GM12878 (cell line): ENCODE measurements around the gene SEMA5B. TPM values are rescaled to one million over a fixed set of nuclear protein-coding genes. Genes with fewer than 3 reads are reported as not detected.

Experiments
- ATAC-seq: fragments of 200-7000 bp; cut with Tn5 transposase; 3 replicates; pipeline ENCODE4 v1.9.1; 2020; ENCODE audit warnings: mild to moderate bottlenecking, moderate library complexity
- BruUV-seq: library from RNA; stranded (reverse); fragments of 400-500 nt; replicated peaks from 2 replicates; lab custom pipeline; 2021; lab: Mats Ljungman, UMichigan
- CTCF ChIA-PET: fragments of 300-600 bp; sonication (Branson Sonifier 250); formaldehyde crosslinking; extraction: SDS; loops from one replicate; lab custom pipeline; 2021; ENCODE audit warnings: inconsistent platforms; lab: Yijun Ruan, JAX
- POLR2A ChIA-PET: fragments of 350-600 bp; formaldehyde crosslinking; extraction: SDS; loops from one replicate; lab custom pipeline; 2021; ENCODE audit warnings: inconsistent platforms; lab: Charles Lee
- RAD21 ChIA-PET: fragments of 300-600 bp; sonication (Branson Sonifier 250); formaldehyde crosslinking; loops from one replicate; lab custom pipeline; 2023; ENCODE audit warnings: antibody characterized with exemption; ENCODE audit not compliant: unreplicated experiment; lab: Charles Lee
- SMC1A ChIA-PET: fragments of 300-600 bp; sonication (Branson Sonifier 250); formaldehyde crosslinking; loops from one replicate; lab custom pipeline; 2023; ENCODE audit not compliant: unreplicated experiment, uncharacterized antibody; lab: Charles Lee
- DNase-seq: peaks from one replicate; pipeline ENCODE4 v3.0.0-alpha.2; 2011; ENCODE audit warnings: low read depth, low spot score
- FAIRE-seq: peaks from 3 replicates; lab custom pipeline; 2011; peaks lifted over from hg19 to GRCh38; lab: Jason Lieb, UNC
- H2AFZ ChIP-seq: 2 replicates; pipeline ENCODE4 v1.6.0; 2011; ENCODE audit warnings: low read depth, low read length, control low read depth; ENCODE audit not compliant: control insufficient read depth
- H3K27ac ChIP-seq: 2 replicates; pipeline ENCODE4 v1.5.1; 2011; ENCODE audit warnings: control low read depth; ENCODE audit not compliant: control insufficient read depth, insufficient read depth
- H3K27me3 ChIP-seq, 2 experiments: replicated peaks in 1 of 2; 2 replicates each; pipeline versions ENCODE4 v1.6.0 to v1.6.1; 2011; ENCODE audit warnings: low read length in 1 of 2; ENCODE audit not compliant: control insufficient read depth in 2 of 2, insufficient read depth in 2 of 2
- H3K36me3 ChIP-seq, 2 experiments: 2 replicates each; pipeline ENCODE4 v1.5.1; 2011; ENCODE audit warnings: low read length in 1 of 2; ENCODE audit not compliant: control insufficient read depth in 2 of 2, insufficient read depth in 2 of 2
- H3K4me1 ChIP-seq: 2 replicates; pipeline ENCODE4 v1.6.1; 2011; ENCODE audit warnings: mild to moderate bottlenecking, low read length, moderate library complexity, mixed read lengths; ENCODE audit not compliant: control insufficient read depth, insufficient read depth
- H3K4me2 ChIP-seq: 2 replicates; pipeline ENCODE4 v1.6.0; 2011; ENCODE audit warnings: control low read depth; ENCODE audit not compliant: control insufficient read depth, insufficient read depth
- H3K4me3 ChIP-seq: fragments of 200-600 bp; sonication (generic); 2 replicates; pipeline ENCODE4 v1.5.1; 2016
- H3K79me2 ChIP-seq: 2 replicates; pipeline ENCODE4 v1.6.0; 2011; ENCODE audit warnings: low read length; ENCODE audit not compliant: control insufficient read depth, insufficient read depth
- H3K9ac ChIP-seq: 2 replicates; pipeline ENCODE4 v1.8.0; 2011; ENCODE audit warnings: low read length, control low read depth, mixed read lengths; ENCODE audit not compliant: control insufficient read depth, insufficient read depth
- H3K9me3 ChIP-seq: replicated peaks from 3 replicates; pipeline ENCODE4 v1.5.1; 2011; ENCODE audit warnings: mild to moderate bottlenecking, low read length; ENCODE audit not compliant: control insufficient read depth, insufficient read depth
- H4K20me1 ChIP-seq: 2 replicates; pipeline ENCODE4 v1.6.0; 2011; ENCODE audit not compliant: control insufficient read depth, insufficient read depth
- ATF2 ChIP-seq: IDR thresholded peaks from 2 replicates; pipeline ENCODE4 v1.6.1; 2012; ENCODE audit warnings: low read length, inconsistent platforms
- BCL11A ChIP-seq: IDR thresholded peaks from 2 replicates; pipeline ENCODE4 v1.6.1; 2011; ENCODE audit warnings: low read depth, low read length
- CREM ChIP-seq: IDR thresholded peaks from 2 replicates; pipeline ENCODE4 v1.6.1; 2014; ENCODE audit warnings: antibody characterized with exemption, low read depth
- E2F4 ChIP-seq: IDR thresholded peaks from 2 replicates; pipeline ENCODE4 v1.6.1; 2012; ENCODE audit warnings: low read depth, low read length, improper control_type of control experiment
- EED ChIP-seq: sonication (generic); IDR thresholded peaks from 2 replicates; pipeline ENCODE4 v1.6.1; 2016; ENCODE audit warnings: antibody characterized with exemption, low read depth
- ELK1 ChIP-seq: IDR thresholded peaks from 2 replicates; pipeline ENCODE4 v1.6.1; 2012; ENCODE audit warnings: low read depth, low read length, improper control_type of control experiment
- EZH2 ChIP-seq: IDR thresholded peaks from 2 replicates; pipeline ENCODE4 v1.6.1; 2012; ENCODE audit warnings: low read depth, mild to moderate bottlenecking, control low read depth, inconsistent platforms, low read length, borderline replicate concordance; ENCODE audit not compliant: control insufficient read depth
- IRF4 ChIP-seq: IDR thresholded peaks from 2 replicates; pipeline ENCODE4 v1.6.1; 2011; ENCODE audit warnings: low read depth, low read length
- RELA ChIP-seq: fragments of 450-650 bp; IDR thresholded peaks from 2 replicates; pipeline ENCODE4 v1.8.0; 2014; ENCODE audit warnings: borderline replicate concordance; ENCODE audit not compliant: partially characterized antibody
- REST ChIP-seq: IDR thresholded peaks from 2 replicates; pipeline ENCODE4 v1.6.1; 2012; ENCODE audit warnings: mild to moderate bottlenecking, low read depth, low read length
- WGBS: methylation state at CpG from one replicate; pipeline ENCODE4 v1.1.6; 2016; ENCODE audit warnings: low lambda C conversion rate; ENCODE audit not compliant: insufficient replicate concordance, insufficient coverage; ENCODE audit errors: missing lambda C conversion rate; 5-methylcytosine and 5-hydroxymethylcytosine counted together
- in situ Hi-C: fragments of 300-500 bp; cut with MboI; formaldehyde crosslinking; loops from 9 replicates; pipeline ENCODE4 v1.14.3; 2018; ENCODE audit warnings: mixed read lengths
- intact Hi-C: fragments of 100-400 bp; cut with micrococcal nuclease; formaldehyde crosslinking; loops from one replicate; pipeline ENCODE4 v1.14.2; 2022; ENCODE audit not compliant: unreplicated experiment
- polyA plus RNA-seq, 11 experiments: library from polyadenylated mRNA; depleted of rRNA in 4 of 11; unstranded in 6 of 11; stranded (reverse) in 5 of 11; fragments of >200 nt; fragmentation: Nextera tagmentation in 4 of 11; fragmentation: Illumina TruSeq in 1 of 11; extraction: Ambion mirVana in 4 of 11; extraction: Trizol in 1 of 11; gene quantifications; 1 replicate in 1 of 11; 2 replicates in 10 of 11; pipeline versions ENCODE4 v1.2.1 to v1.2.3, GENCODE V29; 2011 to 2016; ENCODE audit warnings: inconsistent platforms in 2 of 11, missing spikeins in 2 of 11, low read depth in 1 of 11
- total RNA-seq, 4 experiments: library from RNA; depleted of rRNA in 3 of 4; stranded (reverse); fragments of >200 nt in 3 of 4; fragmentation: Illumina TruSeq in 1 of 4; extraction: Trizol in 1 of 4; gene quantifications; 2 replicates each; pipeline versions ENCODE4 v1.2.1 to v1.2.3, GENCODE V29; 2013 to 2021

SEMA5B gene
- total and polyA plus RNA-seq, 10 of the 15 experiments (the other 5 are each of a cell fraction or from before 2014, with no cell fraction given), result 0.05 TPM; not detected in 9

- Histone ChIP-seq H3K27me3 (no peaks in the 10 kb centered on the region; a peak in 1 of 4 replicates), H3K9ac (no peak overlapping the region), H3K4me1 (no peaks in the 10 kb centered on the region), H3K27ac (no peak overlapping the region), H3K4me2 (no peak overlapping the region), H3K9me3 (no peaks in the 10 kb centered on the region), H3K36me3 (no peaks in the 10 kb centered on the region), H4K20me1 (no peaks in the 10 kb centered on the region), H3K79me2 (no peaks in the 10 kb centered on the region), H3K4me3 (no peak overlapping the region), H2AFZ (no peak overlapping the region)
- POLR2A ChIA-PET, result no interaction called here
- intact Hi-C loops, result no loop called here
- WGBS, result 56% methylated on average over 5 of the region's 5 CpGs
- SMC1A ChIA-PET, result interaction anchor here (1.0 to 1.2 kb wide), 2 partner anchors 9 to 88 kb away, joined by 3 to 4 read pairs; no protein-coding TSS in a partner anchor
- RAD21 ChIA-PET, result no interaction called here
- CTCF ChIA-PET, result interaction anchor here (0.7 to 1.0 kb wide), 2 partner anchors 9 to 597 kb away, joined by 3 read pairs; no protein-coding TSS in a partner anchor
- DNase-seq, result no peak
- peak; percentile 64; the same call in 1 of the 2 replicates for TF ChIP-seq REST
- TF ChIP-seq IRF4, result no peak
- in situ Hi-C loops, result no loop called here
- FAIRE-seq, result no peak
- ATAC-seq, result no peak
- BruUV-seq, result no TSS peak
Measured at GRCh38 chr3:122936986-122937385, 90.6 kb downstream of the SEMA5B start.

- H3K9ac ChIP-seq, result no peak overlapping the region
- SMC1A ChIA-PET, result interaction anchor here (1.0 to 1.2 kb wide), 2 partner anchors 10 to 87 kb away, joined by 3 to 4 read pairs; no protein-coding TSS in a partner anchor
- H3K4me3 ChIP-seq, result no peak overlapping the region
- no peaks in the 10 kb centered on the region; a peak in 1 of 4 replicates for H3K27me3 ChIP-seq
- FAIRE-seq (no peak), ATAC-seq (no peak), DNase-seq (no peak)
- RAD21 ChIA-PET, result no interaction called here
- intact Hi-C loops (no loop called here), in situ Hi-C loops (no loop called here)
- no peak overlapping the region for H2AFZ ChIP-seq
- CTCF ChIA-PET, result interaction anchor here (0.6 to 1.0 kb wide), 2 partner anchors 10 to 13 kb away, joined by 3 read pairs; no protein-coding TSS in a partner anchor
- H3K9me3 ChIP-seq, result no peaks in the 10 kb centered on the region
- H3K4me1 ChIP-seq, result no peaks in the 10 kb centered on the region
- POLR2A ChIA-PET, result no interaction called here
- no peak overlapping the region for H3K27ac ChIP-seq
- H3K79me2 ChIP-seq, result no peaks in the 10 kb centered on the region
- WGBS, result 39% methylated on average over 9 of the region's 9 CpGs
- H4K20me1 ChIP-seq, result no peaks in the 10 kb centered on the region
- no TSS peak for BruUV-seq
- no peaks in the 10 kb centered on the region for H3K36me3 ChIP-seq
- H3K4me2 ChIP-seq, result no peak overlapping the region
- TF ChIP-seq EED (no peak), ELK1 (no peak), EZH2 (no peak), CREM (no peak), ATF2 (no peak), E2F4 (no peak), BCL11A (no peak), RELA (no peak)
Measured at GRCh38 chr3:122936335-122936734, 91.2 kb downstream of the SEMA5B start.
